HS-5 (cell line): ENCODE data around the gene ZNF891.

Experiments used
- DNase-seq: peaks from one replicate; pipeline ENCODE4 v3.0.0-alpha.2; 2012; ENCODE audit warnings: low read depth

The ZNF891 gene

GRCh38 chr12:133130038-133130807, at the start of gene ZNF891, which contains the start of gene ZNF10:
ZNF891 (minus strand) TSS chr12:133130274; CDS start chr12:133121918, 8,356 bp downstream.
ZNF10 (plus strand) TSS chr12:133130627; CDS start chr12:133144493, 13,866 bp downstream.
- peak; percentile 64 for DNase-seq

GRCh38 chr12:133174901-133175300, 44.8 kb upstream of the ZNF891 start:
- no peak for DNase-seq

GRCh38 chr12:133172491-133172890, 42.4 kb upstream of the ZNF891 start:
- no peak for DNase-seq

GRCh38 chr12:133165776-133166175, 35.7 kb upstream of the ZNF891 start:
- DNase-seq, result no peak

- DNase-seq, result no peak
These were observed 26.1 kb upstream of the ZNF891 start for GRCh38 chr12:133156125-133156690.

GRCh38 chr12:133145981-133146380, 15.9 kb upstream of the ZNF891 start:
- DNase-seq, result no peak

- no peak for DNase-seq
These were observed 5.7 kb upstream of the ZNF891 start for GRCh38 chr12:133135747-133136146.

GRCh38 chr12:133130808-133131128, 694 bp upstream of the ZNF891 start:
- DNase-seq, result no peak

- DNase-seq, result no peak
These were observed 571 bp downstream of the ZNF891 start for GRCh38 chr12:133129368-133130037.

- DNase-seq, result no peak
These were observed 5.4 kb downstream of the ZNF891 start for GRCh38 chr12:133124674-133125073.

- no peak for DNase-seq
These were observed 9.5 kb downstream of the ZNF891 start for GRCh38 chr12:133120385-133121191.

GRCh38 chr12:133108150-133108549, 21.9 kb downstream of the ZNF891 start:
- DNase-seq, result no peak

- no peak for DNase-seq
These were observed 23.0 kb downstream of the ZNF891 start for GRCh38 chr12:133107121-133107520.

- no peak for DNase-seq
These were observed 23.8 kb downstream of the ZNF891 start for GRCh38 chr12:133106253-133106652.

GRCh38 chr12:133105620-133106019, 24.5 kb downstream of the ZNF891 start:
- DNase-seq, result no peak

GRCh38 chr12:133083345-133083744, 46.7 kb downstream of the ZNF891 start:
- DNase-seq, result no peak

- no peak for DNase-seq
These were observed 48.8 kb downstream of the ZNF891 start for GRCh38 chr12:133081159-133081780.

GRCh38 chr12:133080368-133081158, 49.5 kb downstream of the ZNF891 start, which contains the start of gene ZNF140:
ZNF140 (plus strand) TSS chr12:133080923; CDS start chr12:133081321, 398 bp downstream.
- DNase-seq, result peak; percentile 66

- DNase-seq, result peak; percentile 77
These were observed 50.1 kb downstream of the ZNF891 start for GRCh38 chr12:133080026-133080367.

GRCh38 chr12:133073836-133074235, 56.2 kb downstream of the ZNF891 start:
- DNase-seq, result no peak

- DNase-seq, result no peak
These were observed 66.5 kb downstream of the ZNF891 start for GRCh38 chr12:133063556-133063955.
